ENCODE results near the gene HLA-DQB1.
"Not testable (repeated sequence)": the region's sequence is repeated elsewhere in the genome, so short reads cannot be mapped to it uniquely, and the experiment has no call there.

The HLA-DQB1 gene

GRCh38 chr6:32666420-32667300, at the start of gene HLA-DQB1:
Gene HLA-DQB1, minus strand, starts transcription at chr6:32666657. Its CDS starts 50 bp downstream, at chr6:32666607.
- no peak for DNase-seq

- DNase-seq, result no peak
Measured at GRCh38 chr6:32713241-32713640, 46.8 kb upstream of the HLA-DQB1 start.

DNA sequence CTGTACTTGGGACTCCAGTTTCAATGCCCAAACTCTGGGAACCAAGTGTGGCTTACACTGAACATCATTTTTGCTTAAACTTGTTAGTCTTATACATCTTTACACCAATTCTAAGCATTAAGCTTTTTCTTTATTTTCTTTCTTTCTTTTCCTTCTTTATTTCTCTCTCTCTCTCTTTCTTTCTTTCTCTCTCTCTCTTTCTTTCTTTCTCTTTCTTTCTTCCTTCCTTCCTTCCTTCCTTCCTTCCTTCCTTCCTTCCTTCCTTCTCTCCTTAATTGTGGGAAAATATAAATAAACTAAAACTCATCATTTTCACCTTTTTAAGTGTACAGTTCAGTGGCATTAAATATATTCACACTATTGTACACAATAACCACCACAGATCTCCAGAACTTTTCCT, 43.2 kb upstream of the HLA-DQB1 start:
- DNase-seq, result no peak

GRCh38 chr6:32705164-32705563, 38.7 kb upstream of the HLA-DQB1 start:
- not testable (repeated sequence) for DNase-seq

- DNase-seq, result no peak
Measured at GRCh38 chr6:32703347-32703746, 36.9 kb upstream of the HLA-DQB1 start.

DNA sequence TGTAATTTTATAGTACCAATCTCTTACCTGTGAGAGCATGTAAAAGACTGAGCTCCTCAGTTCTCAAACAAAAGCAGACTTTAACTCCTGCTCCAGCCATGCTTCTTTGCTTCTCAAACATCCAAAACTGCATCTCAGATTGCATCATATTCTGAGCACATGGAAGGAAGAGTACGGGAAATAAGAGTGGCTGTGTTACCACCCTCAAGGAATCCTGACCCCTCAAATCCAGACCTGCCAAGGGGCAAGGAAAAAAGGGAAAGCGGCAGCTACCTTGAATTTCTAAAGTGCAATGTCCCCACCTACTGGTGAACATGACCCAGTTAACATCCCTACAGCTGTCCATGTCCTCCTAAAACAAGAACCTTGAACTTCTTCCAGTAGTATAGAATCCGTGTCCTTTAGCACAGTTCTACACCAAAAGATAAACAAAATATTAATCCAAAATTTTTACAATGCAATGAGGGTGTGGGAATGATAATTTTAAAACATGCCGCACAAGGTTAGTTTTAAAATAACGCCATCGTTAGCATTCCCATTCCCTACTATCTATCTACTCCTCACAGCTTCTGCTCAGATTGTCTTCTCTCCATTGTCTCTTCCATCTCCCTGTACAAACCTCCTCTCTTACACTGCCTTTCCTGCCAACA, 34.1 kb upstream of the HLA-DQB1 start:
- peak; percentile 5 for DNase-seq

GRCh38 chr6:32697031-32697430, 30.6 kb upstream of the HLA-DQB1 start:
- no peak for DNase-seq

GRCh38 chr6:32692019-32692418, 25.6 kb upstream of the HLA-DQB1 start:
- DNase-seq, result no peak

DNA sequence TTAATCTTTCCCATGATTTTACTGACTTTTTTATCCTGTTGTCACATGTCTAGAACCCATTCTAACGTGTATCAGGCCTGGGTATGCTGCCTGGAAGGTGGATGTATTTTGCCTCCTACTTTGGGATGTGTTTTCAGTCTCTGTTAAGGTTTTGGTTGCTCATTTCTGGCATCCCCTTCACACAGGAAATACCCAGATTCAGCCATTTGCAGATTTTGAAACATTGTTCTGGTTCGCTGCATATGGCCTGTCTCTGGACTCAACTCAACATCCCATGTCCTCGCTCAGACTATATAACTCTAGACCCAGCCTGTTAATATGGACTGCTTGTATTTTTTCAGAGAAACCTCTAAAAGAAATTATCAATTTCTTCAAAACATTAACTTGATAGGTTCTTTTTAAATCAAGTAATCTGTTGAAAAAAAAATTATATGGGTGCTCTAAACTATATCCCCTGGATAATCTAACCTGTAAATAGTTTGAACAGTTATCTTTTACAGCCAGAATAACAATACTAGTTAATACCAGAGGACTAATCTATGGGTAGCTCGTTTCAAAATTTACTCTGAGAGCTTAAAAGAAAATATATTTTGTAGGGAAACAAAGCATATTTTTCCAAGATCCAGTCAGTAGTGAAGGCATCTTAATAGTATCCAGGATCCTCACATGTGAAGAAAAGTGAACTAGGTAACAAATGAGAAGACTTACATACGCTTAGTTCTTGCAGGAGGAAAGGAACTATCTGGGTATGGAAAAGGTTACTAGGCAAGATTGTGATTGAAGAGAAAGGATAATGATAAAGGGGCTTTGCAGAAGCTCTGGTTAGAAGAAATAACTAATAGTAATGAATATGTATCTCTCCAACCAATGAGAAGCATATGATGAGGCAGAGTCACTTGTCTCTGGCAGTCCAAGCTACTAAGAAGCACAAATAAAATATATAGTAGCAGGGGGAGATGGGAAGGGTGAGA, 23.4 kb upstream of the HLA-DQB1 start:
- DNase-seq, result no peak

DNA sequence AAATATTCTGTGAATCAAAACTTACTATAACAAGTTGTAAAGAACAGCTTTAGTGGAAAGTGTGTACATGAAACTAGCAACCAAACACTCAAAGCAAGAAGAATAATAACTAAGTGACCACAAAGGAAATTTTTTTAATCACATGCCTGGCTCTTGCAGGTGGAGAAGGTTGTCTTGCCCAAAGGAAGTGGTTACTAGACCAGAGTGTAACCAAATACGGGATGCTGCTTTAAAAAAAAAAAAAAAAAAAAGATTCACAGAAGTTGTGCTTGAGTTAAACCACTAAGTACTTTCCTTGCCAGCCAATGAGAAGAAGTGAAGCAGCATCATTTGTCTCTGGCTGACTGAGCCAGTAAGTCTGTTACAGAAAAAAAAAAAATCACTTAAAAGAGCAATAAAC, 19.1 kb upstream of the HLA-DQB1 start:
- DNase-seq, result no peak

- DNase-seq, result no peak
Measured at GRCh38 chr6:32684246-32684645, 17.8 kb upstream of the HLA-DQB1 start.

- DNase-seq, result no peak
Measured at GRCh38 chr6:32680055-32680454, 13.6 kb upstream of the HLA-DQB1 start.

DNA sequence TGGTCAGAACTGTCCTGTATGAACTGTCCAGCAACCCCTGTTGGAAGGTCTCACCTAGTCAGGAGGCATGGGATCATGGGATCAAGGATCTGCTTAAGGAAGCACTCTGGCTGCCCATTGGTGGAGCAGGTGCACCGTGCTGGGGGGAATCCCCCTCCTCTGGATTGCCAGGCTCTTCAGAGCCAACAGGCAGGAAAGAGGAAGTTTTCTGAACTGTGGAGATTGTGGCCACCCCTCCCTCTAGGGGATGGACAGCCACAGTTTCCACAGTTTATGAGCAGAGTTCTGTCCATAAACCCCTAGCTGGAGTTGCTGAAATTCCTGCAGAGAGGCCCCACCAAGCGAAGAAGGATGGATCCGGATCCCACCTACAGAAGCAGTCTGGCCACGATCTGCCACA, 13.0 kb upstream of the HLA-DQB1 start:
- DNase-seq, result no peak

GRCh38 chr6:32674123-32674522, 7.7 kb upstream of the HLA-DQB1 start:
- not testable (repeated sequence) for DNase-seq

DNA sequence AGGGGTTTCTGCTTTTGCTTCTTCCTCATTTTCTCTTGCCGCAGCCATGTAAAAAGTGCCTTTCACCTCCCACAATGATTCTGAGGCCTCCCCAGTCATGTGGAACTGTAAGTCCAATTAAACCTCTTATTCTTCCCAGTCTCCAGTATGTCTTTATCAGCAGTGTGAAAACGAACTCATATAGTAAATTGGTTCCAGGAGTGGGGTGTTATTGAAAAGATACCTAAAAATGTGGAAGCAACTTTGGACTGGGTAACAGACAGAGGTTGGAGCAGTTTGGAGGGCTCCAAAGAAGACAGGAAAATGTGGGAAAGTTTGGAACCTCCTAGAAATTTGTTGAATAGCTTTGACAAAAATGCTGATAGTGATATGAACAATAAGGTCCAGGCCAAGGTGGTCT, 5.5 kb upstream of the HLA-DQB1 start:
- not testable (repeated sequence) for DNase-seq

DNA sequence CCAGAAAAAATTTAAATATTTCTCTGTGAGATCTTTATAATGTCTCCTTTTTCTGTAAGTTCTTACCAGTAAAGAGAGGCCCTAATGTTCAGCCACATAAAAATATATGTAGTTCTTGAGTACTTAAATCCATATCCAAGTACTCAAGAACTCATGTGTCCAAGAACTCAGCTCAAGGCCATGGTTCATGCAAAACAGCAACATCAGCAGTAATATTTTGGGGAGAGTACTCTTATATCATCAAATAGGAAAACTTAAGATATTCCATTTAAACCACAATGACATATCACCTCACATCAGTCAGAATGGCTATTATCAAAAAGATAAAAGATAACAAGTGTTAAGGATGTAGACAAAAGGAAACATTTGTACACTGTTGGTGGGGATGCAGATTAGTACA, 3.4 kb upstream of the HLA-DQB1 start:
- no peak for DNase-seq

DNA sequence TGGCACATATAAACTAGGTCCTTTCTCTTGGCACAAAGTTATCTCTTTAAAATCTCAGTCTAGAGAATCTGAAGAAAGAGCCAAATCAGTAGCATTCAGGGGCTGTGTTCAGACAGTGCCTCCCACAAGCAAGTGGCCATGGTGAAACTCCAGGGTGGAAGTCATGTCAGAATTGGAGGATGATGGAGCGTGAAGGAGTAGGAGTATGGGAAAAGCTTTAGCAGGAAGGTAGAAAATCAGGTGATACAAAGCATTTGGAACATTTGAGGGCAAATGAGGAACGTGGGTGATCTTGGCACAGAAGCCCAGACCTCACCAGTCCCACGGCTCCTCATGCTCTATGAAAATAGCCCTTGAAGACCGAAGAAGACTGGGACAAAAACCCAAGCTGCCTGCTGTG, 2.8 kb upstream of the HLA-DQB1 start:
- DNase-seq, result no peak

- DNase-seq, result no peak
Measured at GRCh38 chr6:32668226-32668747, 1.8 kb upstream of the HLA-DQB1 start.

- DNase-seq, result no peak
Measured at GRCh38 chr6:32665661-32666060, 796 bp downstream of the HLA-DQB1 start.

DNA sequence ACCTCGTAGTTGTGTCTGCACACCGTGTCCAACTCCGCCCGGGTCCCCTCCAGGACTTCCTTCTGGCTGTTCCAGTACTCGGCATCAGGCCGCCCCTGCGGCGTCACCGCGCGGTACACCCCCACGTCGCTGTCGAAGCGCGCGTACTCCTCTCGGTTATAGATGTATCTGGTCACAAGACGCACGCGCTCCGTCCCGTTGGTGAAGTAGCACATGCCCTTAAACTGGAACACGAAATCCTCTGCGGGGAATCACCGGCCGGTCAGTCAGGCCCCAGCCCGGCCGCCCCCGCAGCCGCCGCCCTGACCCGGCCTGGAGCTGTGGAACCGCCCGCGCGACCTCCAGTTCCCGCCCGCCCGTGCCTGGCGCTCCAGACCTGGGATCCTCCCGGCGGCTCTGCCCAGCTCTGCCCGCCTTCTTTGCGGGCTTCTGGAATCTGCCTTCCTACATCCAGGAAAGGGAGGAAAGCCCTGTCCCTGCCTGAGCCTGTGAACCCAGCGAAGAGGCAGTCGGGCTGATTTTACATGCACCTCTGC, 1.6 kb downstream of the HLA-DQB1 start:
- no peak for DNase-seq

DNA sequence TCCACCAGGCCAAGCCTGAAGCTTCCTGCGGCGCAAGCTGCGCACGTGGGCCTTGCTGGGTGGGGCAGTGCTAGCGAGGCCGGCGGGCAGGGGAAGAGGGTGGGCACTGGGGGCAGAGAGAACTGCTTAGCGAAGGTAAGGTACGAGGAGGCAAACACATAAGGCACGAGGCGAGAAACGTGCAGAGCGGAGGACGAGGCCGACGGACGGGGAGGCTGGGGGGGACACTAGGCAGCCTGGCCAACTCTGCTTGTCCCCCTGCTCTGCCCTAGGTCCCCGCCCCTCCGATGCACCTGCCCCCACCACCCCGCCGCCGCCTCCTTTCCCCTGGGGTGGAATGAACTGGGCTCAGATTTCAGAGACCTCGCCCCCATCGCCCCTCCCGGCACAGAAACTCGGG, 2.1 kb downstream of the HLA-DQB1 start:
- no peak for DNase-seq

GRCh38 chr6:32662836-32663235, 3.6 kb downstream of the HLA-DQB1 start:
- no peak for DNase-seq

DNA sequence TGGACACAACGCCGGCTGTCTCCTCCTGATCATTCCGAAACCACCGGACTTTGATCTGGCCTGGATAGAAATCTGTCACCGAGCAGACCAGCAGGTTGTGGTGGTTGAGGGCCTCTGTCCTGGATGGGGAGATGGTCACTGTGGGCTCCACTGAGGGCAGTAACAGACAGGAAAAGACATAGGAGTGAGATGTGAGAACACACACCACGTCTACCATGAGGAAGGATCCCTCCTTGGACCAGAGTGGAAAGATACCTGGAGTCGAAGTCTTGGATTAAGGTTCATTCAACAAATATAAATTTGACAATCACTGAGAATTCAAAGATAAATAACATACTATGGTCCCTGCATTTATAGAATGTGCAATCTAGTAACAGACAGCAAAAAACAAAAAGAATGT, 4.4 kb downstream of the HLA-DQB1 start:
- no peak for DNase-seq
